Measurements from ENCODE around the gene TLE4. TPM values are rescaled to one million over a fixed set of nuclear protein-coding genes. Genes with fewer than 3 reads are reported as not detected.
A peak's percentile ranks its signal among the peaks of the same experiment; 100 is the strongest.

The TLE4 gene
- polyA plus RNA-seq, 6 donors from 2014 or later, result 13.1 to 34.6 (median 26.0) TPM

DNA sequence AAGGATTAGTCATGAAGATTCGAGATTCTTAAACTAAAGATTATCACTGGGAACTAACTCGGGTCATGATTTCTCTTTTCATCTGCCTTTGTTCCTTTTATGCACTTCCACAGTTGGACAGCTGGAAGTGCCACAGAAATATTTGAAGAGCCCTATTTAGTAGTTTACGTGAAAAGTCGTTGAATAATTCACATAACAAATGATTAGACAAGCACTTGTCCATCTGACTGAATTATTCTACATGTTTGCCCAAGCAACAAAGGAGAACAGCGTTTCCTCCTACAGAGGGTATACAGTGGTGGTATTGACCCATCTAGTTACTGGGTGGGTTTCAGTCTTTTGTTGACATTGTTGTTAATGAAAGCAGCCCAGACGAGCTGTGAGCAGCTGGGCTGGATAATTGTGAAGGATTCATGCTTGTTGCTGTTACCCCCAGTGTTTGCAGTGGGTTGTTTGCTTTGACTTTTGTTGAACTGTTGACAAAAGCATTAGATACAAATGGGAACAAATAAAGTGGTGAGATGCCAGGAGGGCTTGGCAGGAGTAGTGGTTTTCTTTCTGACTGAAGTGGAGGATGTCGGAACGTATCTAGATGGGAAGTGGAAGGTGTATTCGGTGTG, 96.2 kb downstream of the TLE4 start:
- Mint-ChIP-seq H3K27ac (no peak overlapping the region), H3K36me3 (peaks cover 29 to 31% of the 10 kb centered on the region in 2 donors), H3K4me1 (peaks cover 32 to 45% (median 43%) of the 10 kb centered on the region in 3 donors), H3K27me3 (no peaks in the 10 kb centered on the region), H3K4me3 (no peak overlapping the region), H3K9me3 (no peaks in the 10 kb centered on the region)
- DNase-seq (no peak), ATAC-seq (ENCODE audit: low read depth in 2 of 2) (no peak)

DNA sequence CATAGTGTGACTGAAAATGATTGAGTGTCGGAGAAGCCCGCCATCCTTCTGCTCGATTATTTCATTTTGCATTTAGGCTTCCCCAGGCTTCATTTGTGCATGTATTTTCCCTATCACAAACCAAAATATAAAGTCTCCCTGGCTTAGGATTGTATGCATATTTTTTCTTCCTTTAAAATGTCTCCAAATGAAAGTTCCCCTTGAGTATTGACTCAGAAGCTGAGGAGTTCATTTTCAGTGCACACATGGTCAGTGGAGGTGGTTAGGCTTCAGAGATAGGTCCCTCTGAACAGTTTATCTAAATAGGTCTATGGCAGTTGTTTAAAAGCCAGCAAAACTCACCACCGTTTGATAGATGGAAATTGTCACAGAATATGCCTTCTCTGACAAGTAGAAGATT, 97.2 kb downstream of the TLE4 start:
- Mint-ChIP-seq H3K27me3 (no peaks in the 10 kb centered on the region), H3K36me3 (peaks cover 29 to 31% of the 10 kb centered on the region in 2 donors), H3K9me3 (no peaks in the 10 kb centered on the region), H3K27ac (peak overlapping the region in 1 of 6 donors; percentile 6), H3K4me3 (no peak overlapping the region), H3K4me1 (peaks cover 32 to 45% (median 43%) of the 10 kb centered on the region in 3 donors)
- DNase-seq, result no peak
- ATAC-seq (ENCODE audit: low read depth in 2 of 2), result no peak

- H3K27me3 Mint-ChIP-seq, result no peaks in the 10 kb centered on the region
- H3K4me3 Mint-ChIP-seq, result no peak overlapping the region
- DNase-seq (no peak), ATAC-seq (ENCODE audit: low read depth in 2 of 2) (no peak)
- peak overlapping the region in 3 of 6 donors; percentile 11 to 70 (median 17) for H3K27ac Mint-ChIP-seq
- peaks cover 29 to 37% of the 10 kb centered on the region in 2 donors for H3K36me3 Mint-ChIP-seq
- H3K9me3 Mint-ChIP-seq, result no peaks in the 10 kb centered on the region
- peaks cover 27 to 46% (median 39%) of the 10 kb centered on the region in 3 donors for H3K4me1 Mint-ChIP-seq
These were observed 98.7 kb downstream of the TLE4 start for GRCh38 chr9:79670269-79670961.

- H3K9me3 Mint-ChIP-seq, result no peaks in the 10 kb centered on the region
- H3K4me3 Mint-ChIP-seq, result no peak overlapping the region
- DNase-seq (no peak), ATAC-seq (ENCODE audit: low read depth in 2 of 2) (no peak)
- H3K4me1 Mint-ChIP-seq, result peaks cover 27 to 46% (median 39%) of the 10 kb centered on the region in 3 donors
- H3K36me3 Mint-ChIP-seq, result peaks cover 29 to 37% of the 10 kb centered on the region in 2 donors
- H3K27me3 Mint-ChIP-seq, result no peaks in the 10 kb centered on the region
- no peak overlapping the region for H3K27ac Mint-ChIP-seq
These were observed 99.8 kb downstream of the TLE4 start for GRCh38 chr9:79671558-79671957.

- peaks cover 27 to 46% (median 39%) of the 10 kb centered on the region in 3 donors for H3K4me1 Mint-ChIP-seq
- H3K36me3 Mint-ChIP-seq, result peaks cover 29 to 39% of the 10 kb centered on the region in 2 donors
- no peaks in the 10 kb centered on the region for H3K9me3 Mint-ChIP-seq
- ATAC-seq (ENCODE audit: low read depth in 2 of 2) (no peak), DNase-seq (no peak)
- peak overlapping the region in 1 of 8 donors; percentile 30 for H3K4me3 Mint-ChIP-seq
- H3K27ac Mint-ChIP-seq, result peak overlapping the region in 3 of 6 donors; percentile 23 to 51 (median 36)
- H3K27me3 Mint-ChIP-seq, result no peaks in the 10 kb centered on the region
These were observed 100.5 kb downstream of the TLE4 start for GRCh38 chr9:79672236-79672635.

GRCh38 chr9:79672891-79673290, 101.1 kb downstream of the TLE4 start:
- no peak overlapping the region for H3K27ac Mint-ChIP-seq
- H3K4me1 Mint-ChIP-seq, result peaks cover 27 to 46% (median 39%) of the 10 kb centered on the region in 3 donors
- H3K27me3 Mint-ChIP-seq, result no peaks in the 10 kb centered on the region
- peaks cover 29 to 44% of the 10 kb centered on the region in 2 donors for H3K36me3 Mint-ChIP-seq
- H3K4me3 Mint-ChIP-seq, result peak overlapping the region in 1 of 8 donors; percentile 25
- DNase-seq, result no peak
- no peak for ATAC-seq (ENCODE audit: low read depth in 2 of 2)
- H3K9me3 Mint-ChIP-seq, result no peaks in the 10 kb centered on the region

- peaks cover 25 to 46% (median 35%) of the 10 kb centered on the region in 3 donors for H3K4me1 Mint-ChIP-seq
- ATAC-seq (ENCODE audit: low read depth in 2 of 2), result no peak
- peak overlapping the region in 3 of 8 donors; percentile 62 to 84 (median 73) for H3K4me3 Mint-ChIP-seq
- peak overlapping the region in 5 of 6 donors; percentile 30 to 79 (median 44) for H3K27ac Mint-ChIP-seq
- H3K36me3 Mint-ChIP-seq, result peaks cover 29 to 42% of the 10 kb centered on the region in 2 donors
- peaks cover 0 to 1% (median 0%) of the 10 kb centered on the region in 7 donors for H3K9me3 Mint-ChIP-seq
- DNase-seq, result no peak
- H3K27me3 Mint-ChIP-seq, result no peaks in the 10 kb centered on the region
These were observed 101.8 kb downstream of the TLE4 start for GRCh38 chr9:79673614-79674013.

DNA sequence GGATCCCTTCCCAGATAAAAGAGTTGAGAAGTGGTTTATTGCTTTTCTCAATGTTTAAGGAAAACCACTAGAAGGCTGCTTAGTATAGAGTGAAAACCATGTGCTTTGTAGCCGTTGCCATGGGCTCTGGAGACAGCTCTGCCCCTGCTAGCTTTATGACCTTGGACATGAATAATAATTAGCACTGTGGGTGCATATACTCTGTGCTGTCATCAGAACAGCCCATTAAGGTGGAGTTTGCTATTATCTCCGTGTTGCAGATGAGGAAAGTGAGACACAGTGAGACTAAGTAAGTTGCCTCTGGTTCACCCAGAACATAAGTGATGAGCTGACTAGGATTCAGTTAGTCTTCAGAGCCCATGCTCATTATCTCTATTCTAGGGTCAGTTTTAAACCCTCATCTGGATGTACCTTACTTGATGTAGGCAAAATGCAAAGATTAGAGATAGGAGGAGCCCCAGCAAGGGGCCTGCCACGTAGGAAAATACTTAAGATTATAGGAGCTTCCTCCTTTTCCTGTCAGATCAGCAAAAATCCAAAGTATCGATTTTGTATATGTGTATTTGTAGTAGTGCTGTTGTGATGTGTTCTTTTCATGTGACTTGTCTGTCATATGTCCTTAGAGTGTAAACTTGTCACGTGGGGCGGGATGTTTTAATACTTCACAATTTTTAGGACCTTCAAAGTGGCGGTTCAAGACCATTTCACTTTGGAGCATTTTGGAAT, 102.5 kb downstream of the TLE4 start:
- H3K36me3 Mint-ChIP-seq, result peaks cover 25 to 39% of the 10 kb centered on the region in 2 donors
- no peaks in the 10 kb centered on the region for H3K27me3 Mint-ChIP-seq
- ATAC-seq (ENCODE audit: low read depth in 2 of 2) (no peak), DNase-seq (no peak)
- peaks cover 25 to 46% (median 32%) of the 10 kb centered on the region in 3 donors for H3K4me1 Mint-ChIP-seq
- H3K27ac Mint-ChIP-seq, result peak overlapping the region in 4 of 6 donors; percentile 30 to 79 (median 54)
- H3K4me3 Mint-ChIP-seq, result peak overlapping the region in 3 of 8 donors; percentile 62 to 84 (median 73)
- peaks cover 0 to 3% (median 0%) of the 10 kb centered on the region in 7 donors for H3K9me3 Mint-ChIP-seq

- ATAC-seq (ENCODE audit: low read depth in 2 of 2) (no peak), DNase-seq (no peak)
- Mint-ChIP-seq H3K9me3 (peaks cover 0 to 3% (median 0%) of the 10 kb centered on the region in 7 donors), H3K4me1 (peaks cover 19 to 40% (median 23%) of the 10 kb centered on the region in 3 donors), H3K36me3 (peaks cover 0 to 10% of the 10 kb centered on the region in 2 donors), H3K27me3 (no peaks in the 10 kb centered on the region), H3K4me3 (no peak overlapping the region), H3K27ac (peak overlapping the region in 1 of 6 donors; percentile 79)
These were observed 109.8 kb downstream of the TLE4 start for GRCh38 chr9:79681576-79681975.

DNA sequence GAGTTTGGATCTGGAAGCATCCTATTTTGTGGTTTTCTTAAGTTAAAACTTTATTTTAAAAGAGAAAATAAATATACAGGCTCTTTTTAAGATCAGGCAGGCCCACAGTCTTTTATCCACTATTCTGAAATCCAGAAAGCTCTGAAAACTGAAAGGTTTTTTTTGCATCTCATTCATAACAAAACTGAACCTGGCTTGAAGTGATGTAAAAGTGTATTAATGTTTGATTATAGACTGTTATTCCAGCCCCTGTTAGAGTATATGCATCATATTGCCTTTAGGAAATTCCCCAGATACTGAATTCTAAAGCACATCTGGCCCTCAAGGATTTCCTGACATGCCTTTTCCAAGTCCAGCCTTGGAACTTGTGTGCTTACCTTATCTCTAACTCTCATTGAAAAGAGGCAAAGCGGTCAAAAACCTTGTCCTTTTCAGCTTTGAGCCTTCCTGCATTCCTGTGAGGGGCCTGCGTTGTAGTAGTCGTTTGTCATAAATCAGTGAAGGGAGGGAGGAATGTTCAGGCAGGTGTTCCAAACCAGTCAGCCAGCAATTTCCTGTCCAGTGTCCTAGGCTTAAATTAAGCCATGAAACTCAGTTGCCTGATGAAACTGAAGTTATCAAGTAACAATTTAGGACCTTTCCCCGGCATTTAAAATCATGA, 110.4 kb downstream of the TLE4 start:
- Mint-ChIP-seq H3K36me3 (peaks cover 6 to 14% of the 10 kb centered on the region in 2 donors), H3K4me1 (peaks cover 23 to 46% (median 28%) of the 10 kb centered on the region in 3 donors), H3K9me3 (peaks cover 0 to 3% (median 0%) of the 10 kb centered on the region in 7 donors), H3K4me3 (no peak overlapping the region), H3K27ac (peak overlapping the region in 1 of 6 donors; percentile 67), H3K27me3 (no peaks in the 10 kb centered on the region)
- DNase-seq, result no peak
- ATAC-seq (ENCODE audit: low read depth in 2 of 2), result no peak

DNA sequence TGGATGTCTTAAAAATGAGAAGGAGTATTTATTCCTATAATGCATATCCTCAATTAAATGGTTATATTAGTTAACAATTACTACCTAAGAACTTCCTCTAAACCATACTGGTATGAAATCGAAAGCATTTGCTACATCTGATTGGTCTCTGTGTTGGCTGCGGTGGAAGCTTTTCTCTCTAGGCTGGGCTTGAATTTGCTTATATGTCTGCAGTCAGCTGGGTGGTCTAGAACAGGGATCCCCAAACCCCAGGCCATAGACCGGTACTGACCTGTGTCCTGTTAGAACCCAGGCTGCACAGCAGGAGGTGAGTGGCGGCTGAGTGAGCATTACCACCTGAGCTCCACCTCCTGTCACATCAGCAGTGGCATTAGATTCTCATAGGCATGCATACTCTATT, 112.3 kb downstream of the TLE4 start:
- peaks cover 7 to 10% of the 10 kb centered on the region in 2 donors for H3K36me3 Mint-ChIP-seq
- DNase-seq (no peak), ATAC-seq (ENCODE audit: low read depth in 2 of 2) (no peak)
- peaks cover 32 to 50% (median 39%) of the 10 kb centered on the region in 3 donors for H3K4me1 Mint-ChIP-seq
- H3K9me3 Mint-ChIP-seq, result no peaks in the 10 kb centered on the region
- no peaks in the 10 kb centered on the region for H3K27me3 Mint-ChIP-seq
- H3K4me3 Mint-ChIP-seq, result no peak overlapping the region
- peak overlapping the region in 2 of 6 donors; percentile 72 to 86 for H3K27ac Mint-ChIP-seq

- ATAC-seq (ENCODE audit: low read depth in 2 of 2) (no peak), DNase-seq (no peak)
- Mint-ChIP-seq H3K4me1 (peaks cover 33 to 50% (median 40%) of the 10 kb centered on the region in 3 donors), H3K9me3 (no peaks in the 10 kb centered on the region), H3K27me3 (no peaks in the 10 kb centered on the region), H3K27ac (no peak overlapping the region), H3K4me3 (no peak overlapping the region), H3K36me3 (peaks cover 7 to 10% of the 10 kb centered on the region in 2 donors)
These were observed 113.2 kb downstream of the TLE4 start for GRCh38 chr9:79684711-79685575.
